ENCODE results near the gene VASH1. TPM values are rescaled to one million over a fixed set of nuclear protein-coding genes. Genes with fewer than 3 reads are reported as not detected.
"Not testable (repeated sequence)": the region's sequence is repeated elsewhere in the genome, so short reads cannot be mapped to it uniquely, and the experiment has no call there.

The VASH1 gene
- total RNA-seq, 1 experiment from 2014 or later: 4.3 TPM

- Histone ChIP-seq H3F3A (ENCODE audit: insufficient read depth, low read depth) (no peaks in the 10 kb centered on the region), H3K9me3 (ENCODE audit: insufficient read depth, low read depth) (no peaks in the 10 kb centered on the region), H2AFZ (no peak overlapping the region), H3K27me3 (ENCODE audit: insufficient read depth, low read depth) (peaks cover 97% of the 10 kb centered on the region), H3K4me1 (replicated peaks; ENCODE audit: insufficient read depth) (no peaks in the 10 kb centered on the region), H3K79me2 (ENCODE audit: low read depth) (no peaks in the 10 kb centered on the region), H3K4me2 (no peak overlapping the region), H4K20me1 (ENCODE audit: insufficient read depth) (no peaks in the 10 kb centered on the region), H3K4me3 (no peak overlapping the region), H3K9me2 (ENCODE audit: insufficient read depth) (no peaks in the 10 kb centered on the region), H3K27ac (no peak overlapping the region), H3K36me3 (ENCODE audit: low read depth) (no peaks in the 10 kb centered on the region)
- DNase-seq: no peak
- ChIA-PET POLR2A (ENCODE audit: unreplicated experiment) (no interaction called here), CTCF (interaction anchor here (0.6 kb wide), 1 partner anchor 79 kb away, joined by 4 read pairs; no protein-coding TSS in a partner anchor)
- TF ChIP-seq CTCF (conservative IDR thresholded peaks at IDR 0.05) (no peak), EZH2 (IDR thresholded peaks at IDR 0.05; ENCODE audit: low read depth) (no peak)
- intact Hi-C loops (cut with micrococcal nuclease; ENCODE audit: unreplicated experiment): no loop called here
- BruUV-seq (replicated peaks): no TSS peak
Measured at GRCh38 chr14:76720382-76720813, 40.9 kb upstream of the VASH1 start.

- POLR2A ChIA-PET (ENCODE audit: unreplicated experiment); H2AFZ ChIP-seq; intact Hi-C loops (cut with micrococcal nuclease; ENCODE audit: unreplicated experiment); H3F3A ChIP-seq (ENCODE audit: insufficient read depth, low read depth); H3K9me3 ChIP-seq (ENCODE audit: insufficient read depth, low read depth); H3K27ac ChIP-seq; H4K20me1 ChIP-seq (ENCODE audit: insufficient read depth); H3K36me3 ChIP-seq (ENCODE audit: low read depth); H3K9me2 ChIP-seq (ENCODE audit: insufficient read depth); CTCF ChIA-PET; H3K4me2 ChIP-seq; H3K4me1 ChIP-seq (replicated peaks; ENCODE audit: insufficient read depth); H3K79me2 ChIP-seq (ENCODE audit: low read depth); H3K4me3 ChIP-seq; DNase-seq; BruUV-seq (replicated peaks): not testable (repeated sequence)
- peaks cover 97% of the 10 kb centered on the region for H3K27me3 ChIP-seq (ENCODE audit: insufficient read depth, low read depth)
Measured at GRCh38 chr14:76721506-76721905, 39.8 kb upstream of the VASH1 start.

GRCh38 chr14:76724651-76725550 lies 36.4 kb upstream of the VASH1 start:
- Histone ChIP-seq H2AFZ (no peak overlapping the region), H3K9me3 (ENCODE audit: insufficient read depth, low read depth) (no peaks in the 10 kb centered on the region), H3K4me2 (no peak overlapping the region), H3K79me2 (ENCODE audit: low read depth) (no peaks in the 10 kb centered on the region), H3F3A (ENCODE audit: insufficient read depth, low read depth) (no peaks in the 10 kb centered on the region), H3K4me1 (replicated peaks; ENCODE audit: insufficient read depth) (no peaks in the 10 kb centered on the region), H3K27ac (no peak overlapping the region), H3K27me3 (ENCODE audit: insufficient read depth, low read depth) (peaks cover 100% of the 10 kb centered on the region), H4K20me1 (ENCODE audit: insufficient read depth) (no peaks in the 10 kb centered on the region), H3K36me3 (ENCODE audit: low read depth) (no peaks in the 10 kb centered on the region), H3K4me3 (no peak overlapping the region), H3K9me2 (ENCODE audit: insufficient read depth) (no peaks in the 10 kb centered on the region)
- CTCF ChIA-PET: no interaction called here
- BruUV-seq (replicated peaks): no TSS peak
- DNase-seq: no peak
- POLR2A ChIA-PET (ENCODE audit: unreplicated experiment): no interaction called here
- intact Hi-C loops (cut with micrococcal nuclease; ENCODE audit: unreplicated experiment): no loop called here
- TF ChIP-seq CTCF (conservative IDR thresholded peaks at IDR 0.05) (no peak), EZH2 (IDR thresholded peaks at IDR 0.05; ENCODE audit: low read depth) (no peak)
